Stimulated activated CD4-positive, alpha-beta T cell treated with anti-CD3 and anti-CD28 coated beads, Interleukin-1b, Interleukin-23, amount 100 ng/mL, for 48 hours (primary cell): ENCODE results near the gene ATP10B.

Source experiments
- DNase-seq: peaks from one replicate; pipeline ENCODE4 v3.0.0-alpha.2; 2020

ATP10B gene

GRCh38 chr5:160679567-160680309 is 172.3 kb downstream of the ATP10B start:
- no peak for DNase-seq

GRCh38 chr5:160675988-160676387 is 176.0 kb downstream of the ATP10B start:
- DNase-seq = no peak

GRCh38 chr5:160674901-160675300 is 177.1 kb downstream of the ATP10B start:
- DNase-seq = no peak

- no peak for DNase-seq
Measured at GRCh38 chr5:160672521-160672920, 179.5 kb downstream of the ATP10B start.

GRCh38 chr5:160668356-160668755 is 183.7 kb downstream of the ATP10B start:
- no peak for DNase-seq

- no peak for DNase-seq
Measured at GRCh38 chr5:160667160-160667559, 184.9 kb downstream of the ATP10B start.

- DNase-seq = no peak
Measured at GRCh38 chr5:160665460-160665859, 186.6 kb downstream of the ATP10B start.

- DNase-seq = no peak
Measured at GRCh38 chr5:160660132-160660531, 191.9 kb downstream of the ATP10B start.

- no peak for DNase-seq
Measured at GRCh38 chr5:160657622-160658458, 194.2 kb downstream of the ATP10B start.

- no peak for DNase-seq
Measured at GRCh38 chr5:160657068-160657507, 194.9 kb downstream of the ATP10B start.

- DNase-seq = no peak
Measured at GRCh38 chr5:160655717-160656116, 196.3 kb downstream of the ATP10B start.

- DNase-seq = no peak
Measured at GRCh38 chr5:160651692-160652645, 200.0 kb downstream of the ATP10B start.

- DNase-seq = no peak
Measured at GRCh38 chr5:160649304-160649703, 202.7 kb downstream of the ATP10B start.

GRCh38 chr5:160646033-160646432 is 206.0 kb downstream of the ATP10B start:
- no peak for DNase-seq

- no peak for DNase-seq
Measured at GRCh38 chr5:160643616-160644240, 208.3 kb downstream of the ATP10B start.

GRCh38 chr5:160641405-160641804 is 210.6 kb downstream of the ATP10B start:
- no peak for DNase-seq

- no peak for DNase-seq
Measured at GRCh38 chr5:160640406-160640805, 211.6 kb downstream of the ATP10B start.

- no peak for DNase-seq
Measured at GRCh38 chr5:160638161-160638742, 213.8 kb downstream of the ATP10B start.

GRCh38 chr5:160637357-160638090 is 214.5 kb downstream of the ATP10B start:
- no peak for DNase-seq

- DNase-seq = no peak
Measured at GRCh38 chr5:160635663-160636062, 216.3 kb downstream of the ATP10B start.

- DNase-seq = no peak
Measured at GRCh38 chr5:160635046-160635445, 217.0 kb downstream of the ATP10B start.
